Mesenchymal stem cell (in vitro differentiated cells and primary cell): ENCODE measurements around the gene NID1.
"Not testable (repeated sequence)": the region's sequence is repeated elsewhere in the genome, so short reads cannot be mapped to it uniquely, and the experiment has no call there.

ENCODE experiments used
- DNase-seq: peaks from one replicate; pipeline ENCODE4 v3.0.0-alpha.2; 2013
- H2AFZ ChIP-seq: one replicate; pipeline ENCODE4 v1.6.1; 2013; ENCODE audit warnings: low read depth, mild to moderate bottlenecking, control low read depth, inconsistent platforms, low read length, moderate library complexity
- H2AK5ac ChIP-seq: 2 replicates; pipeline ENCODE4 v1.6.1; 2013; ENCODE audit warnings: low read length, moderate library complexity, mild to moderate bottlenecking, inconsistent platforms; ENCODE audit not compliant: severe bottlenecking
- H2BK120ac ChIP-seq: one replicate; pipeline ENCODE4 v1.6.1; 2013; ENCODE audit warnings: low read depth, mild to moderate bottlenecking, inconsistent platforms, low read length, moderate library complexity
- H2BK12ac ChIP-seq, 2 experiments: one replicate each; pipeline ENCODE4 v1.6.1; 2013; ENCODE audit warnings: inconsistent platforms in 2 of 2, low read length in 2 of 2, mild to moderate bottlenecking in 2 of 2, moderate library complexity in 2 of 2, control low read depth in 1 of 2
- H2BK15ac ChIP-seq: one replicate; pipeline ENCODE4 v1.6.1; 2013; ENCODE audit warnings: mild to moderate bottlenecking, low read depth, inconsistent platforms; ENCODE audit not compliant: poor library complexity, severe bottlenecking
- H2BK5ac ChIP-seq: 2 replicates; pipeline ENCODE4 v1.6.1; 2013; ENCODE audit warnings: low read depth, mild to moderate bottlenecking, low read length, control low read depth, inconsistent platforms; ENCODE audit not compliant: poor library complexity, severe bottlenecking
- H3K14ac ChIP-seq, 2 experiments: one replicate each; pipeline ENCODE4 v1.6.1; 2013; ENCODE audit warnings: inconsistent platforms in 2 of 2, low read length in 2 of 2, control low read depth in 1 of 2, mild to moderate bottlenecking in 1 of 2, moderate library complexity in 1 of 2
- H3K18ac ChIP-seq, 2 experiments: one replicate each; pipeline ENCODE4 v1.6.1; 2013; ENCODE audit warnings: inconsistent platforms in 2 of 2, low read length in 2 of 2, control low read depth in 1 of 2, low read depth in 1 of 2, mild to moderate bottlenecking in 1 of 2
- H3K23ac ChIP-seq, 2 experiments: one replicate each; pipeline ENCODE4 v1.6.1; 2013; ENCODE audit warnings: inconsistent platforms in 2 of 2, low read length in 2 of 2, mild to moderate bottlenecking in 2 of 2, moderate library complexity in 2 of 2, control low read depth in 1 of 2
- H3K27ac ChIP-seq: 2 replicates; pipeline ENCODE4 v1.5.1; 2013; ENCODE audit warnings: mild to moderate bottlenecking, moderate library complexity, low read length, control low read depth, inconsistent platforms; ENCODE audit not compliant: poor library complexity, severe bottlenecking
- H3K27me3 ChIP-seq, 2 experiments: 2 replicates each; pipeline versions ENCODE4 v1.6.1 to v1.7.0; 2013; ENCODE audit warnings: low read length in 2 of 2, mild to moderate bottlenecking in 2 of 2, moderate library complexity in 2 of 2, control low read depth in 1 of 2, inconsistent platforms in 1 of 2; ENCODE audit not compliant: control insufficient read depth in 1 of 2, insufficient read depth in 1 of 2
- H3K36me3 ChIP-seq, 2 experiments: 2 replicates each; pipeline versions ENCODE4 v1.6.1 to v1.7.0; 2013; ENCODE audit warnings: low read length in 2 of 2, control low read depth in 1 of 2, inconsistent platforms in 1 of 2, low read depth in 1 of 2, mild to moderate bottlenecking in 1 of 2; ENCODE audit not compliant: insufficient read depth in 2 of 2, control insufficient read depth in 1 of 2
- H3K4ac ChIP-seq, 2 experiments: one replicate each; pipeline ENCODE4 v1.6.1; 2013; ENCODE audit warnings: inconsistent platforms in 2 of 2, low read length in 2 of 2, mild to moderate bottlenecking in 2 of 2, moderate library complexity in 2 of 2, control low read depth in 1 of 2, low read depth in 1 of 2
- H3K4me1 ChIP-seq: 2 replicates; pipeline ENCODE4 v1.6.1; 2013; ENCODE audit warnings: low read depth, low read length, control low read depth; ENCODE audit not compliant: control insufficient read depth, insufficient read depth
- H3K4me2 ChIP-seq: 2 replicates; pipeline ENCODE4 v1.6.1; 2013; ENCODE audit warnings: low read length, mild to moderate bottlenecking, inconsistent platforms; ENCODE audit not compliant: poor library complexity, severe bottlenecking
- H3K4me3 ChIP-seq, 2 experiments: 2 replicates each; pipeline versions ENCODE4 v1.5.1 to v1.7.0; 2013; ENCODE audit warnings: low read length in 2 of 2, mild to moderate bottlenecking in 2 of 2, control low read depth in 1 of 2, low read depth in 1 of 2; ENCODE audit not compliant: insufficient read depth in 1 of 2
- H3K79me1 ChIP-seq: replicated peaks from 2 replicates; pipeline ENCODE4 v1.6.1; 2013; ENCODE audit warnings: mild to moderate bottlenecking, control low read depth, low read length, inconsistent platforms; ENCODE audit not compliant: poor library complexity, severe bottlenecking
- H3K9ac ChIP-seq: 2 replicates; pipeline ENCODE4 v1.7.0; 2013; ENCODE audit warnings: mild to moderate bottlenecking, low read length, moderate library complexity
- H3K9me3 ChIP-seq: 2 replicates; pipeline ENCODE4 v1.7.0; 2013; ENCODE audit warnings: mild to moderate bottlenecking, low read length; ENCODE audit not compliant: control insufficient read depth
- H4K8ac ChIP-seq: one replicate; pipeline ENCODE4 v1.6.1; 2013; ENCODE audit warnings: inconsistent platforms, mild to moderate bottlenecking, low read length, moderate library complexity
- H4K91ac ChIP-seq: one replicate; pipeline ENCODE4 v1.6.1; 2013; ENCODE audit warnings: mild to moderate bottlenecking, low read length, inconsistent platforms
- WGBS: methylation state at CpG from one replicate; pipeline ENCODE4 v1.1.7; 2013; ENCODE audit warnings: mixed read lengths; 5-methylcytosine and 5-hydroxymethylcytosine counted together

Gene NID1

GRCh38 chr1:235972691-235973090 lies 92.2 kb downstream of the NID1 start:
- not testable (repeated sequence) for H3K4me2 ChIP-seq, H3K23ac ChIP-seq, H2BK15ac ChIP-seq, H2BK120ac ChIP-seq, H3K4me3 ChIP-seq, H4K8ac ChIP-seq, H3K4ac ChIP-seq, H3K79me1 ChIP-seq, H3K18ac ChIP-seq, H2AFZ ChIP-seq, H3K27me3 ChIP-seq, H3K27ac ChIP-seq, H4K91ac ChIP-seq, H2BK5ac ChIP-seq, H3K14ac ChIP-seq, H3K4me1 ChIP-seq, DNase-seq, H2AK5ac ChIP-seq, H2BK12ac ChIP-seq
- Histone ChIP-seq H3K36me3 (peaks cover 4 to 24% of the 10 kb centered on the region in 2 experiments), H3K9me3 (peaks cover 12% of the 10 kb centered on the region), H3K9ac (peak overlapping the region; percentile 99)
- 77% methylated on average over 2 of the region's 3 CpGs for WGBS

- peak; percentile 88 for DNase-seq
- Histone ChIP-seq H3K36me3 (peaks cover 2 to 20% of the 10 kb centered on the region in 2 experiments), H3K4me3 (peak overlapping the region in 1 of 2 experiments; percentile 66), H3K9me3 (peaks cover 8% of the 10 kb centered on the region), H3K27ac (peak overlapping the region; percentile 38), H3K4me1 (peaks cover 2% of the 10 kb centered on the region), H2BK5ac (no peak overlapping the region), H3K18ac (peak overlapping the region; percentile 97 to 99), H3K9ac (peak overlapping the region; percentile 99), H4K8ac (peak overlapping the region; percentile 88), H3K23ac (no peak overlapping the region), H3K4ac (peak overlapping the region; percentile 81 to 96), H2BK120ac (peak overlapping the region; percentile 94), H2AK5ac (no peak overlapping the region), H3K27me3 (no peaks in the 10 kb centered on the region), H2BK15ac (no peak overlapping the region), H3K79me1 (no peaks in the 10 kb centered on the region), H2AFZ (peak overlapping the region; percentile 46), H4K91ac (peak overlapping the region; percentile 75), H3K4me2 (peak overlapping the region; percentile 99), H3K14ac (no peak overlapping the region), H2BK12ac (no peak overlapping the region)
- 6% methylated on average over 3 of the region's 5 CpGs for WGBS
Measured at GRCh38 chr1:235972311-235972689, 92.6 kb downstream of the NID1 start.

DNA sequence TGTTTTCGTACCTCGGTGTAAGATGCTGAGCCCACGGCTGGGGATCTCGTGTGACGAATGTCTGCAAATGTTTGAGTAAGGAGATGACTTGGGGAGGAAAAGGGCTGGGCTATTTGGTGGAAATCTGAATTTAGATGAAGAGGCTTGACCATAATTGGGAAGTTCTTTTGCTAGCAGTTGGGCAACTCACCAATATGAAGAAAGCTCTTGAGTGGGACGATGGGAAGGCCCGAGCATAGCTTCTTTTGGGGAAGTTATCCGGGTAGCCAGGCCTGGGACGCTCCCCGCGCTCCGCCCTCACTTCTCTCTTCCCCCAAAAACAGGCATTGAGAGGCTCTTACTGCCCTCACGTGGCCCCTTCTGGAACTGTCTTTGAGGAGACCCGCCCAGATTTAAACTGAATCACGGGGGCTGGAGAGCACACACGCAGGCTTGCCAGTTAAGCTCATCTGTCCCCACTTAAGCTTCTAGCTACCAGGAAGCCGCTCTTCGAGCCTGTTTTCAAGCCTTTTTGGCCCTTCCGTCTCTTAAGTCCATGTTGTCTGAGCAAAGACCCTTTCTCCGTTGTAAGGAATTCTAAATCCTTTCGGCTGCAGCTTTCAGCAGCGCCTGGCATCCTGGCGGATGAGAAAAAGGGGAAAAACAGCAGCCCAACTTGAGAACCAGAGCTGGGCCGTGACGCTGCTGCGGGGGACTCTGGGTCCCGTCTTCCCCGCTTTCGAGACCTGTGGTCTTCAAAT lies 93.1 kb downstream of the NID1 start:
- Histone ChIP-seq H3K9ac (peak overlapping the region; percentile 99), H3K9me3 (peaks cover 3% of the 10 kb centered on the region), H2AFZ (peak overlapping the region; percentile 49), H2BK5ac (no peak overlapping the region), H2BK12ac (peak overlapping the region in 1 of 2 experiments; percentile 13), H3K27ac (peak overlapping the region; percentile 38), H2AK5ac (no peak overlapping the region), H4K91ac (peak overlapping the region; percentile 75), H3K4me2 (peak overlapping the region; percentile 99), H3K79me1 (no peaks in the 10 kb centered on the region), H3K27me3 (no peaks in the 10 kb centered on the region), H3K14ac (no peak overlapping the region), H2BK120ac (peak overlapping the region; percentile 94), H3K4ac (peak overlapping the region; percentile 81 to 96), H4K8ac (peak overlapping the region; percentile 88), H3K4me3 (peak overlapping the region in 1 of 2 experiments; percentile 66), H3K36me3 (peaks cover 1 to 14% of the 10 kb centered on the region in 2 experiments), H2BK15ac (peak overlapping the region; percentile 99), H3K18ac (peak overlapping the region; percentile 97 to 99), H3K23ac (no peak overlapping the region), H3K4me1 (peaks cover 2% of the 10 kb centered on the region)
- peak; percentile 95 for DNase-seq
- 13% methylated on average over 29 of the region's 29 CpGs for WGBS

DNA sequence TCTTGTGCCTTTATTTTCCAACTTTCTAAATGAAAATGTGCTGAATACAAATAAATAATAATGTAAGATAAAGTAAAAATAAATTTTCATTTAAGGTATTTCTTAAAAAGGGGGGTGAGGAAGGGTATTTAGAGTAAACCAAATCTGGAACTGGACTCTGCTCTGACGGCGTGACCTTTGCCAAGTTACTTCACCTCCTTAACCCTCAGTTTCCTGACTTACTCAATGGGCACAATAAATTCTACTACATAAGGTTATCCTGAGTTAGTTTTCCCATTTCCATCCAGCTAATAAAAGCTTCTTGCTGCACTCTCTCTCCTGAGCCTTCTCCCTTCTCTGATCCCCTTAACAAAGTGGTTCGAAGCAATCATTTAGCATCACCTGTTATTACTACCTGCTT lies 93.9 kb downstream of the NID1 start:
- Histone ChIP-seq H3K36me3 (peaks cover 0 to 7% of the 10 kb centered on the region in 2 experiments), H3K14ac (no peak overlapping the region), H3K23ac (no peak overlapping the region), H3K27me3 (no peaks in the 10 kb centered on the region), H3K9ac (peak overlapping the region; percentile 99), H3K9me3 (no peaks in the 10 kb centered on the region), H3K4me1 (peaks cover 2% of the 10 kb centered on the region), H2BK5ac (no peak overlapping the region), H2AFZ (no peak overlapping the region), H3K18ac (no peak overlapping the region), H3K4me2 (no peak overlapping the region), H2BK12ac (peak overlapping the region in 1 of 2 experiments; percentile 54), H2BK15ac (no peak overlapping the region), H4K91ac (no peak overlapping the region), H3K27ac (no peak overlapping the region), H3K4me3 (peak overlapping the region in 1 of 2 experiments; percentile 55), H2BK120ac (no peak overlapping the region), H2AK5ac (no peak overlapping the region), H3K79me1 (no peaks in the 10 kb centered on the region), H3K4ac (no peak overlapping the region), H4K8ac (no peak overlapping the region)
- WGBS = 74% methylated on average over 3 of the region's 3 CpGs
- DNase-seq = no peak
